Uterus (tissue), 4 donors: ENCODE results near the gene PFKL. TPM values are rescaled to one million over a fixed set of nuclear protein-coding genes. Genes with fewer than 3 reads are reported as not detected.

Experiments used
- DNase-seq, 2 donors: peaks; one replicate each; pipeline ENCODE4 v3.0.0-alpha.2; 2019 to 2020
- H3K27ac ChIP-seq, 2 donors: fragments of 200-600 bp; sonication (generic); 1 replicate in 1 of 2; 2 replicates in 1 of 2; pipeline ENCODE4 v1.5.1; 2016 to 2018
- H3K27me3 ChIP-seq, 2 donors: fragments of 200-600 bp; sonication (generic); one replicate each; pipeline ENCODE4 v1.5.1; 2018 to 2019; ENCODE audit warnings: control low read depth in 1 of 2
- H3K36me3 ChIP-seq, 2 donors: fragments of 200-600 bp; sonication (generic); one replicate each; pipeline ENCODE4 v1.5.1; 2019; ENCODE audit warnings: control low read depth in 1 of 2
- H3K4me1 ChIP-seq, 2 donors: fragments of 200-600 bp; sonication (generic); one replicate each; pipeline ENCODE4 v1.5.1; 2018 to 2019; ENCODE audit warnings: control low read depth in 1 of 2
- H3K4me3 ChIP-seq, 2 donors: fragments of 200-600 bp; sonication (generic); 1 replicate in 1 of 2; 2 replicates in 1 of 2; pipeline ENCODE4 v1.5.1; 2018 to 2019; ENCODE audit warnings: mild to moderate bottlenecking in 1 of 2
- H3K9me3 ChIP-seq, 2 donors: fragments of 200-600 bp; sonication (generic); one replicate each; pipeline ENCODE4 v1.5.1; 2019; ENCODE audit warnings: control low read depth in 1 of 2
- POLR2A ChIP-seq, 2 donors: fragments of 450-650 bp; IDR thresholded peaks; one replicate each; pipeline ENCODE4 v1.6.1; 2016; ENCODE audit warnings: antibody characterized with exemption in 2 of 2, mild to moderate bottlenecking in 1 of 2, moderate library complexity in 1 of 2
- intact Hi-C: fragments of 100-400 bp; cut with DNase I; formaldehyde crosslinking; loops from one replicate; pipeline ENCODE4 v1.15.1; 2023; ENCODE audit warnings: low total_unique reads
- total RNA-seq, 4 donors: library from RNA; depleted of rRNA in 3 of 4; stranded (reverse); fragments of >200 nt in 3 of 4; gene quantifications; one replicate each; pipeline versions ENCODE4 v1.1.0 to v1.2.4, GENCODE V29; 2014 to 2023
- TF ChIP-seq, protein P1 (sequence below), 4 experiments: fragments of 200-600 bp in 2 of 4; fragments of 450-650 bp in 2 of 4; sonication (generic) in 2 of 4; IDR thresholded peaks; one replicate each; pipeline ENCODE4 v1.5.1; 2016 to 2019; ENCODE audit warnings: antibody characterized with exemption in 4 of 4, mild to moderate bottlenecking in 2 of 4, moderate library complexity in 1 of 4
- donor health status: DM: yes; HTN: yes; CAD: no.

The PFKL gene
- total RNA-seq, 4 donors from 2014 or later: 36.5 to 144 (median 75.4) TPM

- Histone ChIP-seq H3K36me3 (no peaks in the 10 kb centered on the region), H3K4me3 (no peak within 1 kb of the TSS), H3K27ac (peak within 1 kb of the TSS in 1 of 2 donors; percentile 0), H3K27me3 (peaks cover 3 to 5% of the 10 kb centered on the region in 2 donors), H3K9me3 (no peaks in the 10 kb centered on the region), H3K4me1 (no peaks in the 10 kb centered on the region)
- peak in 1 of 2 donors; percentile 70 for DNase-seq
- intact Hi-C loops: no loop called here
- TF ChIP-seq, protein P1, sequence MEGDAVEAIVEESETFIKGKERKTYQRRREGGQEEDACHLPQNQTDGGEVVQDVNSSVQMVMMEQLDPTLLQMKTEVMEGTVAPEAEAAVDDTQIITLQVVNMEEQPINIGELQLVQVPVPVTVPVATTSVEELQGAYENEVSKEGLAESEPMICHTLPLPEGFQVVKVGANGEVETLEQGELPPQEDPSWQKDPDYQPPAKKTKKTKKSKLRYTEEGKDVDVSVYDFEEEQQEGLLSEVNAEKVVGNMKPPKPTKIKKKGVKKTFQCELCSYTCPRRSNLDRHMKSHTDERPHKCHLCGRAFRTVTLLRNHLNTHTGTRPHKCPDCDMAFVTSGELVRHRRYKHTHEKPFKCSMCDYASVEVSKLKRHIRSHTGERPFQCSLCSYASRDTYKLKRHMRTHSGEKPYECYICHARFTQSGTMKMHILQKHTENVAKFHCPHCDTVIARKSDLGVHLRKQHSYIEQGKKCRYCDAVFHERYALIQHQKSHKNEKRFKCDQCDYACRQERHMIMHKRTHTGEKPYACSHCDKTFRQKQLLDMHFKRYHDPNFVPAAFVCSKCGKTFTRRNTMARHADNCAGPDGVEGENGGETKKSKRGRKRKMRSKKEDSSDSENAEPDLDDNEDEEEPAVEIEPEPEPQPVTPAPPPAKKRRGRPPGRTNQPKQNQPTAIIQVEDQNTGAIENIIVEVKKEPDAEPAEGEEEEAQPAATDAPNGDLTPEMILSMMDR (IDR thresholded peaks at IDR 0.05): no peak
- TF ChIP-seq POLR2A (IDR thresholded peaks at IDR 0.05): no peak
Observed at GRCh38 chr21:44353191-44353970, 53.5 kb downstream of the PFKL start, which contains the start of gene TRPM2. TRPM2 (plus strand) TSS chr21:44353621; CDS start chr21:44353701, 80 bp downstream.

GRCh38 chr21:44354001-44354405, 54.1 kb downstream of the PFKL start:
- no peak for DNase-seq
- peaks cover 3 to 5% of the 10 kb centered on the region in 2 donors for H3K27me3 ChIP-seq
- no peaks in the 10 kb centered on the region for H3K9me3 ChIP-seq
- H3K36me3 ChIP-seq: no peaks in the 10 kb centered on the region
- H3K4me1 ChIP-seq: no peaks in the 10 kb centered on the region
- TF ChIP-seq, protein P1 (IDR thresholded peaks at IDR 0.05): no peak
- TF ChIP-seq POLR2A (IDR thresholded peaks at IDR 0.05): no peak
- intact Hi-C loops: no loop called here
- H3K4me3 ChIP-seq: no peak overlapping the region
- H3K27ac ChIP-seq: no peak overlapping the region

DNA sequence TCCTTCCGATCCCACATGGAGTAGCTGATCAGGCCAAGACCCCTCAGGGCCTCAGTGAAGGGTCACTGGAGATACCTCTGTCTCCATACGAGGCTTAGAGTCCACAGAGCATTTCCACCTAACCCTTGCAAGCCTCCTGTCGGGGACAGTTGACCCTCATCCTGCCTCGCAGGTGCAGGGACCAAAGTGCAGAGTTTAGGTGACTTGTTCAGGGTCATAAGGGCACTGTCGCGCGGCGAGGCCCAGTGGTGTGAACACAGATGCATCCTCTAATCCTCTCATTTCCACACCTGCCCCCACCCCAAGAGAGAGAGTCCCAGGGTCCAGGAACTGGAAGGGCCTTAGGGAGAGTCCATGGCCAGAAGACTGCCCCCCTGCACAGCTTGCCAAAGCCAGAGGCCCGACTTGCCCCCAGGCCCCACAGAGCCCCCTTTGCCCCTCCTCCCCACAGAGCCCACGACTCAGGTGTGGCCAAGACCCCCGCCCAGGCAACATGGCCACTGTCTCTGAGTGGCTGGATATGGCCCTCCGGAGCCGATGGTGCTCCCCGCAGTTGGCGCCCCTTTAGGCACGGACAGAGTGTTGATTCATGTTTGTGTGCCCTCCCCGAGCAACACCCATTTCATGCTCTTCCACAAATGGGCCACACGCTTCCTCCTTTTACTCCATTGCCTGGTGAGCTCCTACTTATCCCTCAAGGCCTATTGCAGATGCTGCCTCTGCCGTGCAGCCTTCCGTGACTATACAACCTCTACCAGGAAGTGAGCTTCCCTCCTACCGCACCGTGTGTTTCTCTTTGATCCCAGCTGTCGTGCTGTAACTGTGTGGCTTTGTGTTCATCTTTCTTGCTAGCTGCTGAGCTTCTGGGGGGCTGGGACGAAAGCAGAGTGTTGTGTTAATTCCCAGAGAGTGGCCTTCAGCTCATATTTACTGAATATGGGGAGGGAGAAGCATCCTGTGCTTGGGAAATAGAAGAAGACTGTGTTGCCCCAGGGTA, 55.2 kb downstream of the PFKL start:
- intact Hi-C loops: no loop called here
- DNase-seq: no peak
- Histone ChIP-seq H3K4me3 (no peak overlapping the region), H3K27me3 (no peaks in the 10 kb centered on the region), H3K36me3 (no peaks in the 10 kb centered on the region), H3K4me1 (no peaks in the 10 kb centered on the region), H3K9me3 (no peaks in the 10 kb centered on the region), H3K27ac (no peak overlapping the region)
- TF ChIP-seq, protein P1 (IDR thresholded peaks at IDR 0.05): no peak
- TF ChIP-seq POLR2A (IDR thresholded peaks at IDR 0.05): no peak

DNA sequence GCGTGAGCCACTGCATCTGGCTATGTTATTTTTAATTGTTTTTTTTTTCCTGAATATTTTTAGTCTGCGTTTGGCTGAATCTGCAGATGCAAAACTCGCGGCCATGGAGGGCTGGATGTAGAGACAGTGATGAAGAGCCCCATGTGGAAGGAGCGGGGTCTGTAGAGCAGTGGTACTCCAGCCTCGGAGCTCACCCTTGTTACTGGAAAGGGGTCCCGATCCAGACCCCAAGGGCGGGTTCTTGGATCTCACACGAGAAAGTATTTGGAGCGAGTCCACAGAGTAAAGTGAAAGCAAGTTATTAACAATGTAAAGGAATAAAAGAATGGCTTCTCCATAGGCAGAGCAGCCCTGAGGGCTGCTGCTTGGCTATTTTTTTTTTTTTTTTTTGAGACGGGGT, 56.3 kb downstream of the PFKL start:
- no peaks in the 10 kb centered on the region for H3K36me3 ChIP-seq
- no peak overlapping the region for H3K27ac ChIP-seq
- no peak for TF ChIP-seq POLR2A (IDR thresholded peaks at IDR 0.05)
- TF ChIP-seq, protein P1 (IDR thresholded peaks at IDR 0.05): no peak
- no peaks in the 10 kb centered on the region for H3K27me3 ChIP-seq
- no peaks in the 10 kb centered on the region for H3K4me1 ChIP-seq
- no peaks in the 10 kb centered on the region for H3K9me3 ChIP-seq
- no peak for DNase-seq
- intact Hi-C loops: no loop called here
- no peak overlapping the region for H3K4me3 ChIP-seq
